KBM-7 (cell line): ENCODE measurements around the gene CCDC33.

ENCODE experiments used
- DNase-seq: peaks from one replicate; pipeline ENCODE4 v3.0.0-alpha.2; 2015
- in situ Hi-C: fragments of 300-500 bp; cut with MboI; formaldehyde crosslinking; loops from 2 replicates; pipeline ENCODE4 v1.14.3; 2020; ENCODE audit warnings: low sequenced_read_pairs, low pct_unique_long_range_greater_than_20kb, mixed read lengths

The CCDC33 gene

GRCh38 chr15:74225928-74226327 is 10.2 kb upstream of the CCDC33 start:
- no peak for DNase-seq
- in situ Hi-C loops, result no loop called here

GRCh38 chr15:74226761-74227540 is 9.2 kb upstream of the CCDC33 start:
- in situ Hi-C loops, result no loop called here
- no peak for DNase-seq

GRCh38 chr15:74227968-74228722 is 8.0 kb upstream of the CCDC33 start:
- DNase-seq, result no peak
- in situ Hi-C loops, result no loop called here

GRCh38 chr15:74228723-74229081 is 7.4 kb upstream of the CCDC33 start:
- no peak for DNase-seq
- in situ Hi-C loops, result no loop called here

GRCh38 chr15:74229686-74230085 is 6.4 kb upstream of the CCDC33 start:
- in situ Hi-C loops, result no loop called here
- no peak for DNase-seq

- no peak for DNase-seq
- in situ Hi-C loops, result no loop called here
These were observed 4.7 kb upstream of the CCDC33 start for GRCh38 chr15:74231475-74231874.

GRCh38 chr15:74233373-74233772 is 2.8 kb upstream of the CCDC33 start:
- no peak for DNase-seq
- in situ Hi-C loops, result no loop called here

- in situ Hi-C loops, result no loop called here
- no peak for DNase-seq
These were observed 2.1 kb upstream of the CCDC33 start for GRCh38 chr15:74233851-74234597.

GRCh38 chr15:74234598-74234875 is 1.6 kb upstream of the CCDC33 start:
- in situ Hi-C loops, result no loop called here
- no peak for DNase-seq

- DNase-seq, result no peak
- in situ Hi-C loops, result no loop called here
These were observed 3.1 kb downstream of the CCDC33 start for GRCh38 chr15:74239051-74239705.

GRCh38 chr15:74240002-74240568 is 4.0 kb downstream of the CCDC33 start:
- DNase-seq, result peak; percentile 29
- in situ Hi-C loops, result no loop called here

GRCh38 chr15:74240897-74241614 is 4.9 kb downstream of the CCDC33 start:
- no peak for DNase-seq
- in situ Hi-C loops, result no loop called here

GRCh38 chr15:74242441-74243185 is 6.5 kb downstream of the CCDC33 start:
- in situ Hi-C loops, result no loop called here
- no peak for DNase-seq

- DNase-seq, result no peak
- in situ Hi-C loops, result no loop called here
These were observed 7.3 kb downstream of the CCDC33 start for GRCh38 chr15:74243431-74243830.

- in situ Hi-C loops, result no loop called here
- no peak for DNase-seq
These were observed 8.8 kb downstream of the CCDC33 start for GRCh38 chr15:74244822-74245341.

GRCh38 chr15:74245342-74245931 is 9.3 kb downstream of the CCDC33 start:
- in situ Hi-C loops, result no loop called here
- no peak for DNase-seq

- DNase-seq, result no peak
- in situ Hi-C loops, result no loop called here
These were observed 14.1 kb downstream of the CCDC33 start for GRCh38 chr15:74250266-74250665.
